ENCODE results near the gene GHR.
"Not testable (repeated sequence)": the region's sequence is repeated elsewhere in the genome, so short reads cannot be mapped to it uniquely, and the experiment has no call there.

GHR gene

DNA sequence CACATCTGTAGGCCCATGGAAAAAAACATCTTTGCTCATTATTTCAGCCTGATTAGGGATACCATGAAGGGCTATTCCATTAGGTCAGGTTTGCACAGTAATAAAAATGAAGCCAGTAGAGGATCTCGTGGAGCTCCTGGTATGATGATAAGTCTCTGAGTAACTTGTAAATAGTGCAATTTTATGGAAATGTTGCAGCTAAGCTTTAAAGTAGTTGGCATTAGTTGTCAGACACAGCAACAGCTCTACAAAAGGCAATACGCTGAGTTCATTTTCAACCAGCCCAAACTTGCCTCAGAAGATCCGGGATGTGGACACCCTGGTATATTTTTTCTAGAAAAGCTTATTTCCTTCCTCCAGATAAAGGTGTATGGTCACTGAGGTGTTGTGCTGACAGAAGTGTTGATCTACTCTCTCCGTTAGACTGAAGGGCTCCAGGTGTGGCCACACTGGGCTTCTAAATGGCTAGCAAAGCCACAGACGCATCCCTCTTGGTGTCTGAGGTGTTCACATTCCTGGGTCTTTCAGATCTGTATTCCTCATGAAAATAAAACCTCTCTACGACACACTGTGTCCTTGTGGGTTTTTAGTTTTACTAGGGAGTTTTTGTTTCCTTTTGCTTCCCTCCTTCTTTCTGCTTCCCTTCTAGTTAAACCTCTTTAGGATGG lies 141.6 kb downstream of the GHR start:
- Histone ChIP-seq H3K4me1 (no peaks in the 10 kb centered on the region), H3K9me3 (replicated peaks in 1 of 11) (no peaks in the 10 kb centered on the region), H3K4me3 (no peak overlapping the region), H3K27me3 (no peaks in the 10 kb centered on the region), H3K4me2 (no peak overlapping the region), H4K20me1 (no peaks in the 10 kb centered on the region), H3K9ac (no peak overlapping the region), H3K36me3 (no peaks in the 10 kb centered on the region), H3K27ac (no peak overlapping the region)
- TF ChIP-seq Cebpa-rat (IDR thresholded peaks at IDR 0.05) = no peak

GRCh38 chr5:42566652-42567295 lies 143.5 kb downstream of the GHR start:
- H3K4me2 ChIP-seq = no peak overlapping the region

GRCh38 chr5:42569325-42569724 lies 146.1 kb downstream of the GHR start:
- H3K4me1 ChIP-seq = no peaks in the 10 kb centered on the region
- no peaks in the 10 kb centered on the region for H3K27me3 ChIP-seq
- H4K20me1 ChIP-seq = no peaks in the 10 kb centered on the region
- no peak overlapping the region for H3K27ac ChIP-seq
- no peaks in the 10 kb centered on the region for H3K36me3 ChIP-seq
- no peak overlapping the region for H3K9ac ChIP-seq
- H3K4me3 ChIP-seq = no peak overlapping the region
- no peaks in the 10 kb centered on the region for H3K9me3 ChIP-seq (replicated peaks in 1 of 11)
- no peak for TF ChIP-seq Cebpa-rat (IDR thresholded peaks at IDR 0.05)
- H3K4me2 ChIP-seq = no peak overlapping the region

More at GRCh38 chr5:42566652-42567295, 143.5 kb downstream of the GHR start:
- no peaks in the 10 kb centered on the region for H4K20me1 ChIP-seq
- no peaks in the 10 kb centered on the region for H3K27me3 ChIP-seq
- H3K36me3 ChIP-seq = no peaks in the 10 kb centered on the region
- no peak for TF ChIP-seq Cebpa-rat (IDR thresholded peaks at IDR 0.05)
- no peak overlapping the region for H3K9ac ChIP-seq
- no peak overlapping the region for H3K4me3 ChIP-seq
- no peaks in the 10 kb centered on the region for H3K9me3 ChIP-seq (replicated peaks in 1 of 11)
- H3K4me1 ChIP-seq = no peaks in the 10 kb centered on the region
- no peak overlapping the region for H3K27ac ChIP-seq

- H3K27me3 ChIP-seq = no peaks in the 10 kb centered on the region
- no peaks in the 10 kb centered on the region for H3K9me3 ChIP-seq (replicated peaks in 1 of 11)
- no peak for TF ChIP-seq Cebpa-rat (IDR thresholded peaks at IDR 0.05)
- H4K20me1 ChIP-seq = no peaks in the 10 kb centered on the region
- H3K9ac ChIP-seq = no peak overlapping the region
- no peak overlapping the region for H3K4me3 ChIP-seq
- no peaks in the 10 kb centered on the region for H3K4me1 ChIP-seq
- H3K36me3 ChIP-seq = no peaks in the 10 kb centered on the region
- no peak overlapping the region for H3K4me2 ChIP-seq
- H3K27ac ChIP-seq = no peak overlapping the region
These were observed 146.8 kb downstream of the GHR start for GRCh38 chr5:42569953-42570548.

GRCh38 chr5:42570966-42571960 lies 148.0 kb downstream of the GHR start:
- H3K27ac ChIP-seq = no peak overlapping the region
- no peaks in the 10 kb centered on the region for H3K9me3 ChIP-seq (replicated peaks in 1 of 11)
- H3K27me3 ChIP-seq = no peaks in the 10 kb centered on the region
- no peak overlapping the region for H3K4me3 ChIP-seq
- H3K9ac ChIP-seq = no peak overlapping the region
- no peaks in the 10 kb centered on the region for H4K20me1 ChIP-seq
- TF ChIP-seq Cebpa-rat (IDR thresholded peaks at IDR 0.05) = no peak
- H3K36me3 ChIP-seq = no peaks in the 10 kb centered on the region
- H3K4me1 ChIP-seq = no peaks in the 10 kb centered on the region
- H3K4me2 ChIP-seq = no peak overlapping the region

- no peaks in the 10 kb centered on the region for H4K20me1 ChIP-seq
- H3K27ac ChIP-seq = no peak overlapping the region
- TF ChIP-seq Cebpa-rat (IDR thresholded peaks at IDR 0.05) = no peak
- H3K4me1 ChIP-seq = no peaks in the 10 kb centered on the region
- H3K36me3 ChIP-seq = no peaks in the 10 kb centered on the region
- no peaks in the 10 kb centered on the region for H3K9me3 ChIP-seq (replicated peaks in 1 of 11)
- H3K4me2 ChIP-seq = no peak overlapping the region
- no peak overlapping the region for H3K9ac ChIP-seq
- no peaks in the 10 kb centered on the region for H3K27me3 ChIP-seq
- no peak overlapping the region for H3K4me3 ChIP-seq
These were observed 149.1 kb downstream of the GHR start for GRCh38 chr5:42572313-42572712.

GRCh38 chr5:42573386-42573785 lies 150.1 kb downstream of the GHR start:
- Histone ChIP-seq H3K36me3 (no peaks in the 10 kb centered on the region), H3K4me1 (peaks cover 0 to 6% (median 0%) of the 10 kb centered on the region in 10 experiments; a peak in 1 of 20 replicates), H3K9ac (no peak overlapping the region), H3K9me3 (replicated peaks in 1 of 11) (no peaks in the 10 kb centered on the region), H4K20me1 (no peaks in the 10 kb centered on the region), H3K4me3 (no peak overlapping the region), H3K27me3 (no peaks in the 10 kb centered on the region), H3K27ac (no peak overlapping the region), H3K4me2 (no peak overlapping the region)
- no peak for TF ChIP-seq Cebpa-rat (IDR thresholded peaks at IDR 0.05)

DNA sequence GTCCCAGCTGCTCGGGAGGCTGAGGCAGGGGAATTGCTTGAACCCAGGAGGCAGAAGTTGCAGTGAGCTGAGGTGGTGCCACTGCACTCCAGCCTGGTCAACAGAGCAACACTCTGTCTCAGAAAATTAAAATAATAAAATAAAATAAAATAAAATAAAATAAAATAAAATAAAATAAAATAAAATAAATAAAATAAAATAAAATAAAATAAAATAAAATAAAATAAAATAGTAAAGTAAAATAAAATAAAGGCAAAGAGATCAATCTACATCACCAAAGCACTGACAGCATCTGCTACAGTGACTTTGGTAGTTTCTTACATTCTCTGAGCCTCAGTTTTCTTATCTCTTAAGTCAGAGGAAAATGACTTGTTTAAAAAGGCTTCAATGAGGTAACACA lies 152.7 kb downstream of the GHR start:
- not testable (repeated sequence) for H3K27ac ChIP-seq; H3K36me3 ChIP-seq; H3K27me3 ChIP-seq; H3K9me3 ChIP-seq (replicated peaks in 1 of 11); H4K20me1 ChIP-seq; H3K4me3 ChIP-seq; H3K4me1 ChIP-seq; H3K9ac ChIP-seq; H3K4me2 ChIP-seq

- H3K9ac ChIP-seq, H3K4me3 ChIP-seq, H3K4me2 ChIP-seq, H4K20me1 ChIP-seq, H3K36me3 ChIP-seq, H3K4me1 ChIP-seq, H3K27ac ChIP-seq, H3K27me3 ChIP-seq: not testable (repeated sequence)
- H3K9me3 ChIP-seq (replicated peaks in 1 of 11) = peaks cover 12 to 17% (median 14%) of the 10 kb centered on the region in 11 experiments; a peak in 21 of 22 replicates
These were observed 155.7 kb downstream of the GHR start for GRCh38 chr5:42578901-42579300.

All from BLaER1 treated with 17β-estradiol and CSF1 and Interleukin-3, amounts not matched to agents 10 nM and 100 nM (cell line).